ENCODE results near the gene PRRC2B. TPM values are rescaled to one million over a fixed set of nuclear protein-coding genes. Genes with fewer than 3 reads are reported as not detected.

PRRC2B gene
- total and polyA plus RNA-seq, 9 donors, result 86.7 to 319 (median 234) TPM

DNA sequence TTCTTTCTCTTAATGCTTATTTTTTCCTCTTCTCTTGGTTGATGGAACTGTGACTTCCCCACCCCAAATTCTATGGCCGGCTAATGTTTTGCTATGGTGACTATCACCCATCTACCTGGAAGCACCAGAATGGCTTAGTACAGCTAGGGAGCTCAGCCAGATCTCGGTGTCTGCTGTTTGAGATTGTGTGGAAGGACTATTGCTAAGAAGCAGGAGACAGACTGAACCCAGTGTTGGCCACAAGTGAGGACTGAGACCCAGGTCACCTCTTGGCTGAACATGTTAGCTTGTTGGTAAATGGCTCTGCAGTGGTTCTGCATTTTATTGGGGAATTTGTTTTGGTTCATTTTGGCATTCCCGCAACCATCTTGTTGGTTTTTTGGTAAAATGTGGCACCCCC is 2.7 kb downstream of the PRRC2B start:
- H3K27me3 ChIP-seq, result no peaks in the 10 kb centered on the region
- H3K27ac ChIP-seq, result peak overlapping the region in 1 of 2 donors; percentile 98
- no peak overlapping the region for H3K4me3 ChIP-seq
- peaks cover 26% of the 10 kb centered on the region for H3K4me1 ChIP-seq (ENCODE audit: insufficient read depth)
- no peaks in the 10 kb centered on the region for H3K36me3 ChIP-seq
- TF ChIP-seq POLR2A (IDR thresholded peaks at IDR 0.05) (no peak), EP300 (IDR thresholded peaks at IDR 0.05) (no peak)
- TF ChIP-seq, protein P1, sequence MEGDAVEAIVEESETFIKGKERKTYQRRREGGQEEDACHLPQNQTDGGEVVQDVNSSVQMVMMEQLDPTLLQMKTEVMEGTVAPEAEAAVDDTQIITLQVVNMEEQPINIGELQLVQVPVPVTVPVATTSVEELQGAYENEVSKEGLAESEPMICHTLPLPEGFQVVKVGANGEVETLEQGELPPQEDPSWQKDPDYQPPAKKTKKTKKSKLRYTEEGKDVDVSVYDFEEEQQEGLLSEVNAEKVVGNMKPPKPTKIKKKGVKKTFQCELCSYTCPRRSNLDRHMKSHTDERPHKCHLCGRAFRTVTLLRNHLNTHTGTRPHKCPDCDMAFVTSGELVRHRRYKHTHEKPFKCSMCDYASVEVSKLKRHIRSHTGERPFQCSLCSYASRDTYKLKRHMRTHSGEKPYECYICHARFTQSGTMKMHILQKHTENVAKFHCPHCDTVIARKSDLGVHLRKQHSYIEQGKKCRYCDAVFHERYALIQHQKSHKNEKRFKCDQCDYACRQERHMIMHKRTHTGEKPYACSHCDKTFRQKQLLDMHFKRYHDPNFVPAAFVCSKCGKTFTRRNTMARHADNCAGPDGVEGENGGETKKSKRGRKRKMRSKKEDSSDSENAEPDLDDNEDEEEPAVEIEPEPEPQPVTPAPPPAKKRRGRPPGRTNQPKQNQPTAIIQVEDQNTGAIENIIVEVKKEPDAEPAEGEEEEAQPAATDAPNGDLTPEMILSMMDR (IDR thresholded peaks at IDR 0.05), result no peak
- DNase-seq, result no peak
- WGBS, 3 donors, result 23 to 36% (median 32%) methylated on average over 3 of the region's 3 CpGs
- H3K9me3 ChIP-seq, result no peaks in the 10 kb centered on the region
- intact Hi-C loops (cut with DNase I), result no loop called here

DNA sequence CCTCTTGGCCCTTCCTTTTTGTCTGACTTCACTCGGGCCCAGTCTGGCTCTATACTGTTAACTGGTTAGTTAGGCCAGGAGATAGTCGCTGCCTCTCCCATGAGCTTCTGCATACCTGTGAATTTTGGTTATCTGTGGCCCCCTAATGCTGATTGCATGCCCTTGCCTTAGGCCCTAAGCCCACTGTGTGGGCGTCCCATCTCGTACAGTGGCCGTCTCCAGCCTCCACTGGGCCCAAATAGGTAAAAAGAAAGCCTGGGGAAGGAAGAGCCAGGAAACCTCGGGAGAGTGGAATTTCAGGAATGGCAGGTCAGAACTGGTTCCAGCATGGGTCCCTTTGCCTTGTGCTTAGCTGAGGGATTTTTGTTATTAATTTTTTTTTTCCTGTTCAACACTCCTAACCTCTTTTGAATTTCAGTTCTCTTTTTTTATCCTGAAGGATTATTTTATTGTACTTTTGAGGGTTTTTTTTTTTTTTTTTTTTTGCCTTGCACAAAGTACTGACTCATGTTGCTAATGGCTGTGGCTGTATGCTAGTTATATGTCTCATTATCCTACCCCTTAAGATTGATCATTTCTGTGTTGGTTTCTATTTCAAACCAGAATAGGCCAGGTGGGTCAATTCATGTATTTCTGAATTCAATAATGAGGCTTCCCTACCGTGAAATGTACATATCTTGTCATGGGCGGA is 3.4 kb downstream of the PRRC2B start:
- H3K9me3 ChIP-seq, result no peaks in the 10 kb centered on the region
- H3K4me1 ChIP-seq (ENCODE audit: insufficient read depth), result peaks cover 26% of the 10 kb centered on the region
- H3K27me3 ChIP-seq, result no peaks in the 10 kb centered on the region
- peak overlapping the region in 1 of 2 donors; percentile 14 for H3K27ac ChIP-seq
- H3K36me3 ChIP-seq, result no peaks in the 10 kb centered on the region
- 18 to 23% (median 21%) methylated on average over 8 of the region's 8 CpGs for WGBS, 3 donors
- DNase-seq, result no peak
- TF ChIP-seq POLR2A (IDR thresholded peaks at IDR 0.05) (no peak), EP300 (IDR thresholded peaks at IDR 0.05) (no peak)
- TF ChIP-seq, protein P1 (IDR thresholded peaks at IDR 0.05), result no peak
- H3K4me3 ChIP-seq, result no peak overlapping the region
- intact Hi-C loops (cut with DNase I), result no loop called here

DNA sequence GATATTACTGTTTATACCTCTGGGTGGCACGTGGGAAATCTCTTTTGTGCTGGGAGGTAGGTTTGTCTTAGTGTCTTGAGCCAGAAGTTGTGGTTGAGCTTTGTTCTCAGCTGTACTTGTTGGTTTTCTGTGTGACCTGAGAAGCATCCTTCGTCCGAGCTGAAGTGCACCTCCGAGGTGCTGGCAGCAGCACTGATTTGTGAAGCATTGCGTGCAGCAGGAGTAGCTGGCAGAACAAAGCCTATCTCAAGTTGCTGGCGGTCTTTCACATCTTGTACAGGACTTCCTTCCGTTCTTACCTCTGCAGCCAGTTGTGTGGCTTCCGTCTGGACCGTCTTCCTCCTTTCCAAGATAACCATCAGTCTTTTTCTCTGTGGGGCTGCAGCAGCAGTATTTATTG is 4.3 kb downstream of the PRRC2B start:
- no peak for DNase-seq
- no peaks in the 10 kb centered on the region for H3K27me3 ChIP-seq
- no peaks in the 10 kb centered on the region for H3K9me3 ChIP-seq
- peaks cover 29% of the 10 kb centered on the region for H3K4me1 ChIP-seq (ENCODE audit: insufficient read depth)
- H3K27ac ChIP-seq, result peak overlapping the region in 1 of 2 donors; percentile 6
- H3K4me3 ChIP-seq, result peak overlapping the region; percentile 5
- 17 to 22% (median 18%) methylated on average over 9 of the region's 9 CpGs for WGBS, 3 donors
- H3K36me3 ChIP-seq, result no peaks in the 10 kb centered on the region
- intact Hi-C loops (cut with DNase I), result no loop called here
- TF ChIP-seq EP300 (IDR thresholded peaks at IDR 0.05) (no peak), POLR2A (IDR thresholded peaks at IDR 0.05) (no peak)
- TF ChIP-seq, protein P1 (IDR thresholded peaks at IDR 0.05), result no peak

DNA sequence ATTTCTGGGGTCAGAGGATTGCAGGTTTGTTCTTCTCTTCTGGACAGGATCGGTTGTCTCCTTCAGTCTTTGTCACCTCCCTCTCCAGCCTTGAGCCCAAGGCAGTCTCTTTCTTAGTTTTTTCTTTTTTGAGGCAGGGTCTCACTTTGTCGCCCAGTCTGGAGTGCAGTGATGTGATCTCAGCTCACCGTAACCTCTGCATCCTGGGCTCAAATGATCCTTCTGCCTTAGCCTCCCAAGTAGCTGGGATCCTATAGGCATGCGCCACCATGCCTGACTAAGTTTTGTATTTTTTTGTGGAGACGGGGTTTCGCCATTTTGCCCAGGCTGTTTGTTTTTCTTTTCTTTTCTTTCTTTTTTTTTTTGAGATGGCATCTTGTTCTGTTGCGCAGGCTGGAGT is 6.1 kb downstream of the PRRC2B start:
- H3K36me3 ChIP-seq, result no peaks in the 10 kb centered on the region
- intact Hi-C loops (cut with DNase I), result loop anchor here in 1 of 4 donors (10.0 kb wide), 1 partner anchor 75 kb away; no protein-coding TSS in a partner anchor
- peaks cover 35% of the 10 kb centered on the region for H3K4me1 ChIP-seq (ENCODE audit: insufficient read depth)

More for the DNA sequence above, 6.1 kb downstream of the PRRC2B start:
- Histone ChIP-seq H3K9me3 (no peaks in the 10 kb centered on the region), H3K4me3 (no peak overlapping the region), H3K27ac (no peak overlapping the region), H3K27me3 (no peaks in the 10 kb centered on the region)
- WGBS, 3 donors, result 73 to 77% (median 74%) methylated on average over 7 of the region's 7 CpGs
- DNase-seq, result no peak
- TF ChIP-seq EP300 (IDR thresholded peaks at IDR 0.05) (no peak), POLR2A (IDR thresholded peaks at IDR 0.05) (no peak)
- TF ChIP-seq, protein P1 (IDR thresholded peaks at IDR 0.05), result no peak

All from ovary (tissue), 9 donors.